ENCODE results near the gene AK3.
"Not testable (repeated sequence)": the region's sequence is repeated elsewhere in the genome, so short reads cannot be mapped to it uniquely, and the experiment has no call there.

AK3 gene

GRCh38 chr9:4662989-4663792 lies 77.8 kb downstream of the AK3 start:
- TF ChIP-seq CTCF (conservative IDR thresholded peaks at IDR 0.05; ENCODE audit: low read depth, low read length) = no peak
- DNase-seq (ENCODE audit: low read depth) = no peak
- peak overlapping the region; percentile 92 for H3K4me3 ChIP-seq (ENCODE audit: low read depth, low read length)

GRCh38 chr9:4662108-4662988 lies 78.7 kb downstream of the AK3 start, which contains the start of gene PLPP6:
PLPP6 (plus strand) TSS chr9:4662294; CDS start chr9:4662376, 82 bp downstream.
- peak; percentile 85 for DNase-seq (ENCODE audit: low read depth)
- peak; percentile 68 for TF ChIP-seq CTCF (conservative IDR thresholded peaks at IDR 0.05; ENCODE audit: low read depth, low read length)
- peak within 1 kb of the TSS; percentile 92 for H3K4me3 ChIP-seq (ENCODE audit: low read depth, low read length)

- no peak for TF ChIP-seq CTCF (conservative IDR thresholded peaks at IDR 0.05; ENCODE audit: low read depth, low read length)
Observed at GRCh38 chr9:4661611-4662010, 79.4 kb downstream of the AK3 start.

GRCh38 chr9:4661165-4661564 lies 79.8 kb downstream of the AK3 start:
- DNase-seq (ENCODE audit: low read depth) = peak; percentile 37
- no peak for TF ChIP-seq CTCF (conservative IDR thresholded peaks at IDR 0.05; ENCODE audit: low read depth, low read length)
- H3K4me3 ChIP-seq (ENCODE audit: low read depth, low read length) = no peak overlapping the region

More at GRCh38 chr9:4661611-4662010, 79.4 kb downstream of the AK3 start:
- DNase-seq (ENCODE audit: low read depth) = peak; percentile 15
- H3K4me3 ChIP-seq (ENCODE audit: low read depth, low read length) = peak overlapping the region; percentile 92

- not testable (repeated sequence) for H3K4me3 ChIP-seq (ENCODE audit: low read depth, low read length); DNase-seq (ENCODE audit: low read depth)
Observed at GRCh38 chr9:4660665-4661064, 80.3 kb downstream of the AK3 start.
